Measurements from ENCODE around the gene AHRR. TPM values are rescaled to one million over a fixed set of nuclear protein-coding genes. Genes with fewer than 3 reads are reported as not detected.

Gene AHRR
- total RNA-seq, 4 donors from 2014 or later, result 0.26 to 9.1 (median 6.6) TPM; not detected in 1

GRCh38 chr5:430214-430925, 108.9 kb downstream of the AHRR start:
- H3K36me3 ChIP-seq, result no peaks in the 10 kb centered on the region
- TF ChIP-seq CTCF (IDR thresholded peaks at IDR 0.05) (no peak), POLR2A (IDR thresholded peaks at IDR 0.05) (no peak)
- intact Hi-C loops (cut with DNase I; ENCODE audit: low total_unique reads), result no loop called here
- DNase-seq, result no peak
- H3K4me3 ChIP-seq, result no peak overlapping the region
- no peaks in the 10 kb centered on the region for H3K9me3 ChIP-seq
- no peaks in the 10 kb centered on the region for H3K27me3 ChIP-seq
- no peak overlapping the region for H3K27ac ChIP-seq
- no peaks in the 10 kb centered on the region for H3K4me1 ChIP-seq

GRCh38 chr5:431001-431710, 109.6 kb downstream of the AHRR start:
- no peak for DNase-seq
- TF ChIP-seq POLR2A (IDR thresholded peaks at IDR 0.05) (no peak), CTCF (IDR thresholded peaks at IDR 0.05) (peak; percentile 17 to 68 (median 41))
- Histone ChIP-seq H3K4me3 (no peak overlapping the region), H3K27me3 (no peaks in the 10 kb centered on the region), H3K27ac (no peak overlapping the region), H3K9me3 (no peaks in the 10 kb centered on the region), H3K36me3 (no peaks in the 10 kb centered on the region), H3K4me1 (no peaks in the 10 kb centered on the region)
- intact Hi-C loops (cut with DNase I; ENCODE audit: low total_unique reads), result no loop called here

GRCh38 chr5:431711-432050, 110.2 kb downstream of the AHRR start:
- TF ChIP-seq POLR2A (IDR thresholded peaks at IDR 0.05) (no peak), CTCF (IDR thresholded peaks at IDR 0.05) (no peak)
- Histone ChIP-seq H3K27me3 (no peaks in the 10 kb centered on the region), H3K4me1 (no peaks in the 10 kb centered on the region), H3K27ac (no peak overlapping the region), H3K36me3 (no peaks in the 10 kb centered on the region), H3K4me3 (no peak overlapping the region), H3K9me3 (no peaks in the 10 kb centered on the region)
- no peak for DNase-seq
- intact Hi-C loops (cut with DNase I; ENCODE audit: low total_unique reads), result no loop called here

GRCh38 chr5:432201-432927, 110.8 kb downstream of the AHRR start:
- intact Hi-C loops (cut with DNase I; ENCODE audit: low total_unique reads), result no loop called here
- H3K27ac ChIP-seq, result no peak overlapping the region
- H3K36me3 ChIP-seq, result no peaks in the 10 kb centered on the region
- DNase-seq, result no peak
- no peaks in the 10 kb centered on the region for H3K9me3 ChIP-seq
- H3K4me1 ChIP-seq, result no peaks in the 10 kb centered on the region
- H3K27me3 ChIP-seq, result no peaks in the 10 kb centered on the region
- TF ChIP-seq CTCF (IDR thresholded peaks at IDR 0.05) (no peak), POLR2A (IDR thresholded peaks at IDR 0.05) (no peak)
- no peak overlapping the region for H3K4me3 ChIP-seq
